Fibroblast of skin of left biceps (primary cell): ENCODE measurements around the gene LTA.
"Not testable (repeated sequence)": the region's sequence is repeated elsewhere in the genome, so short reads cannot be mapped to it uniquely, and the experiment has no call there.

Experiments
- DNase-seq, 2 experiments: peaks; one replicate each; pipeline ENCODE4 v3.0.0-alpha.2; 2013; ENCODE audit warnings: low read depth in 2 of 2

Gene LTA

GRCh38 chr6:31586599-31587281, 14.7 kb downstream of the LTA start:
- no peak for DNase-seq

DNA sequence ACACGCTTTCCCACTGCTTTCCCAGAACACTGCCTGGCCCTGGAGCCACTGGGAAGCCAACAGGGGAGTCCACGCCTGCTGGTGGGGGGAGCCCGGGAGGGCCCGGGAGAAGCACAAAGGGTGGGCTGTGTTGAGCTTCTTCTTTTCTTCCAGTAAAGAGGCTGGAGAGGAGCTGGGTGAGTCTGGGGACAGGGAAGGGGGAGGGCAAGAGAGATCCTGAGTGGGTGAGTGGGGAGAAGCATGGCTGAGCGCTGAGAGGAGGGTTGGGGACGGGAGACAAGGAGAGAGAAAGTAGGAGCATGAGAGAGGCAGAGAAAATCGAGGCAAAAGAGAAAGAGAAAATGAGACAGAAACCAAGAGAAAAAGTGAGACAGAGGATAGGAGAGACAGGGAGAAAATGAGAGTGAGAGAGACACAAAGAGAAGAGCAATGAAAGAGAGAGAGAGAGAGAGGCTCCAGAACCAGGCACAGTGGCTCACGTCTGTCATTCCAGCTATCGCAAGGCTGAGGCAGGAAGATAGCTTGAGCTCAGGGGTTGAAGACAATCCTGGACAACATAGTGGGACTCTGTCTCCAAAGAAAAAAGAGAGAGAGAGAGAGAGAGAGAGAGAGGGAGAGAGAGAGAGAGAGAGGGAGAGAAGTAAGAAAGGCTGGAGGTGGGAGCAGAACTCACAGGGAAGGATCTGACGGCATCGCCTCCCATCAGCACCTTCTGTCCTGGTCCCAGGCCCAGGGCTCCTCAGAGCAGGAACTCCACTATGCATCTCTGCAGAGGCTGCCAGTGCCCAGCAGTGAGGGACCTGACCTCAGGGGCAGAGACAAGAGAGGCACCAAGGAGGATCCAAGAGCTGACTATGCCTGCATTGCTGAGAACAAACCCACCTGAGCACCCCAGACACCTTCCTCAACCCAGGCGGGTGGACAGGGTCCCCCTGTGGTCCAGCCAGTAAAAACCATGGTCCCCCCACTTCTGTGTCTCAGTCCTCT, 16.0 kb downstream of the LTA start:
- no peak for DNase-seq

GRCh38 chr6:31588871-31589650, 17.0 kb downstream of the LTA start:
- no peak for DNase-seq

GRCh38 chr6:31590691-31591090, 18.6 kb downstream of the LTA start:
- not testable (repeated sequence) for DNase-seq

DNA sequence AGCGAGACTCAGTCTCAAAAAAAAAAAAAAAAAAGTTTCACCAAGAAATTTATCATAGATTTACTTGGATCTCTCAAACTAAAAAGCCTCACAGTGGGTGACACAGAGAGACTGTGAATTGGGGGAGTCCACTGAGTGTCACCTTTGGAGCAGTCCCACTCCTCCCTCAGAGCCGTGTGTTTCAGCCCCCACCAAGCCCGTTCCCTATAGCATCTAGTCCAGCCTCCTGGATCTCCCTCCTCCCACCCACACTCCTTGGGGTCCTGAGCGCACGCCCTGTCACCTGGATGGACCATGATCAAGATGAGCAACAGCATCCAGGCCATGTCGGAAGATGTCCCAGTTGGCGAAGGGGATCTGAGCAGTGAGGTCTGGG, 20.3 kb downstream of the LTA start:
- DNase-seq = no peak

DNA sequence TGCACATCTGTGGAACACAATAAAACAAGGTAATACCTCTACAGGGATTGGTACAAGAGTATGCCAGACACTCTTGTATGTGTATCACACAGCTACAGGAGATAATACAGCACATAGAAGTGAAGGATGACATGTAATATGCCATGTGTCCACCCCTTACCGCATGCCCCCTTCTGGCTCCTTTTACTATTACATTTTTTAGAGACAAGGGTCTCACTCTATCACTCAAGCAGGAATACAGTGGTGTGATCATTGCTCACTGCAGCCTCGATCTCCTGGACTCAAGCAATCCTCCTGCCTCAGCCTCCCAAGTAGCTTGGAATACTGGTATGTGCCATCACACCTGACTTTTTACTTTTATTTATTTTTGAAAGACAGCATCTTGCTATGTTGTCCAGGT, 24.9 kb downstream of the LTA start:
- DNase-seq = no peak

GRCh38 chr6:31607317-31607716, 35.2 kb downstream of the LTA start:
- no peak for DNase-seq

- DNase-seq = no peak
Observed at GRCh38 chr6:31609519-31610406, 37.7 kb downstream of the LTA start.

DNA sequence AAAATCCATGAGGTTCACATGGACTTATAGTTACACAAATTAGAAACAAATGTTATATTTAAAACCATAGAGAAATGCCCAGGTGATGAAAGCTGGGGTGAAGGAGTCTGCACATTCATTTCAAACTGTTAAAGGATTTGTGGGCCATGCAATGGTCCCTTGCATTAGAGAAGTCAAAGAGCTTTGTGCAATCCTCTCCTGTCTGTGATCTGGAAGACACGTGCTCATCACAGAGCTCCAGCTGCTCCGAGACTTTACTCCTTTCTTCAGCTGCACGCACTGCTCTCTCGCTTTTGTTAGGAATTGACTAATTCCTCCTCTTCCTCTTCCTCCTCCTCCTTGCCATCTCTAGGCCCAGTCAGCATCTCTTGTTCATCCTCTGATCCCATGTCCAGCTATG, 38.9 kb downstream of the LTA start:
- DNase-seq = peak; percentile 27 to 39

DNA sequence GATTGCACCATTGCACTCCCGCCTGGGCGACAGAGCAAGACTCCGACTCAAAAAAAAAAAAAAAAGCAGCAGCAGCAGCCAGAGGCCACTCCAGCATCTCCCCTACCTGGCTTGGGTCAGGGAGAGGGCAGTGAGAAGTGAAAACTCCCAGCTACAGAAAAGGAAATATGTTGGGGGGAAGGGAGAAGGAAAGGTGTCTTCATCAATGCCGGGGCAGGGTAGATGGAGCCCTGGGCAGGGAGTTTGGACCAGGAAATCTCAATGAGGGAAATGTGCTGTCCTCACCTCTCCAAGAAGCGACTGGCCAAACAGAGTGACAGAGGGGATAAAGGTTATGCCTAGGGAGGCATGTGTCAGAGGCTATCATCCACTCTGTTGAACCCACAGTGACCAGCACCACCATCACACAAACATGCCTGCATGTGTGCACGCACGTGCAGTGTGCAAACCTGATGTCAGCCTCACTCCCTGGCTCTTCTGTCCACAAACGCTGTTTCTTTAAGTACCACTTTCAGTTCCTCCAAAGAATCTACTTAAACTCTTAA, 42.1 kb downstream of the LTA start:
- no peak for DNase-seq

DNA sequence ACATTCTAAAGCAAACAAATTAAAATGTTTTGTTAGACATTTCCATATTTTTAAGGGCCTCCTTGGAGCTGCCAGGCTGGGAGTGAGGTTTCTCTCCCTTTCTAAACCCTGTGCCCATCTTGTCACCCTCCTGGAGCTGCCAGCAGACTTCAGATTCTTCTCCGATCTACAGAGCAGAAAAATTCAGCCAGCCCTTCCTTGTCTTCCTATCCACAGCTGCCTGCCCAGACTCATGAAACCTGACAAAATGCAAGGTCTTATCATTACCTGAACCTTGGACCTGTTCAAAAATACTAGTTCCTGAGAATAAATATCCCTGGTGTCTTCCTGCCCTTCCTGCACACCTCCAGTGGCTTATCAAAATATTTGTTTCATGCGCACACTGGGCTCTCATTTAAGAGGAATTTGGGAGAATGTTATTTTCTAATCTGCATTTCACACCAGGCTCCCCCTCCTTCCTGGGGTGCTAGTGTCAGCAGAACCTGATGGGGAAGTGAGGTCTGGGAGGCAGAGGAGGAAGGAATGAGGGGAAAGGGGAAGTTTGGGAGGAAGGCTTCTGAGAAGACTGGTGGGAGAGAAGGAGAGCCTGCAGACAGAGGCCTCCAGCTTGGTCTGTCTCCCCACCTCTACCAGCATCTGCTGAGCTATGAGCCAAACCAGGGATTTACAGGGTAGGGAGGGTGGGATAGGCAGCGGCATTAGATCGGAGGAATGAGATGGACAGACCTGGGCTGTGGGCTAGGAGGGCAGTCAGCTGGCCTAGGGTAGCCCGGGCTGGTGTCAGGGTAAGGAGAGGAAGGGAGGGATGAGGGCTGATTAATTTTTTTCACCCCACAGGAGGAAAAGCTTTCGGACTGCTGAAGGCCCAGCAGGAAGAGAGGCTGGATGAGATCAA, 42.8 kb downstream of the LTA start, which contains the start of gene AIF1:
AIF1 (plus strand) TSS at position 551 of the 895 bp plus-strand sequence; CDS start at position 647, 96 bp downstream.
- DNase-seq = no peak

DNA sequence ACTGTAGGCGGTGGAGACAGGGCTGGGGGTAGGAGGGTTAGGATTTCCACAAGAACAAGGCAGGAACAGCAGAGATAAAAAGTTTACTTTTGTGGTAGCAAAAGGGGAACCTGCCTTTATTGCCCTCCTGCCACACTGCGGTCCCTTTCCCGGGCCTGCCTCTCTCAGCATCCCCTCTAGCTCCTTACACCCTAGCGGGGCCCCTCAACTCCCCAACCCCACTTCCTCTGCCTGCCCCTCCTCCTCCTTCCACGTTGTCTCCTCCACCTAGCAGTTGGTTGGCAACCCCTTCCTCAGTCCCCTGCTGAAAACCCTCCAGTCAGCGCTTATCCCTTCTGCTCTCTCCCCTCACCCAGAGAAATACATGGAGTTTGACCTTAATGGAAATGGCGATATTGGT, 43.7 kb downstream of the LTA start:
- DNase-seq = no peak

- DNase-seq = no peak
Observed at GRCh38 chr6:31617010-31617409, 44.9 kb downstream of the LTA start.

DNA sequence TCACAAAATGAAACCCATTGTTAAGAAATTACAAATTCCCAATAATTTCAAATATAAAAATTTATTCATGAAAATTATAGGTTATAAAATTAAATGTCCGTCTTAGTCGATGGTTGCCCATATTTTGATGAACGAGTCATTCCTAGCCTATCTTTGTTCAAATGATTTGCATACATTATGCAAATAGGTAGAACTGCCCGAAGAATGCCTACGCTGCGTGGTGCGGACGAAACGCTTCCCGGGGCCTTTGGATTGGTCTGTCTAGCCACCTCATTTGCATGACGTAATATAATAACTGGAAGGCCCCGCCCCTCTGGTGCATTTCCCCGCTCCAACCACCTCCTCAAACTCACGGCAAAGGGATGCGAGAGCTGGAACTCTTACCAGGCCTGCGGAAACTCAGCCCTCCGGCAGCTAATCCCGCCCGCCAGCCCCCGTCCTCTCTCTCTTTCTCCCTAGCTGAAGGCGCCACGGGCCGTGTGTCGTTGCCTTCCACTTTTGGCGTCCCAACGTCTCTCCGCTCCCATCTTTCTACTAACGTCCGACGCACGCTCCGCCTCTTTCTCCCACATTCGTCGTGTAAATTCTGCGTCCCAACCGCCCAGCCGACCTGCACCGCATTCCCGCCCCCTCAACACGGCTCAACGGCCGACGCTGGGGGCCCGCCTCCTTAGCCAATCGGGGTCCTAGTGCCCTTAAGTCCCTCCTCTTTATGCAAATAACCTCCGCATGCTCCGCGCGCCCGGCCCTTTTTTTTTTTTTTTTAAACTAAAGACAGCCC, 47.9 kb downstream of the LTA start:
- peak; percentile 93 to 99 for DNase-seq

- DNase-seq = peak; percentile 28 to 99
Observed at GRCh38 chr6:31620586-31621319, 48.7 kb downstream of the LTA start, which contains the start of gene PRRC2A. Gene PRRC2A, plus strand, starts transcription at chr6:31620715. Its CDS starts 2,075 bp downstream, at chr6:31622790.

DNA sequence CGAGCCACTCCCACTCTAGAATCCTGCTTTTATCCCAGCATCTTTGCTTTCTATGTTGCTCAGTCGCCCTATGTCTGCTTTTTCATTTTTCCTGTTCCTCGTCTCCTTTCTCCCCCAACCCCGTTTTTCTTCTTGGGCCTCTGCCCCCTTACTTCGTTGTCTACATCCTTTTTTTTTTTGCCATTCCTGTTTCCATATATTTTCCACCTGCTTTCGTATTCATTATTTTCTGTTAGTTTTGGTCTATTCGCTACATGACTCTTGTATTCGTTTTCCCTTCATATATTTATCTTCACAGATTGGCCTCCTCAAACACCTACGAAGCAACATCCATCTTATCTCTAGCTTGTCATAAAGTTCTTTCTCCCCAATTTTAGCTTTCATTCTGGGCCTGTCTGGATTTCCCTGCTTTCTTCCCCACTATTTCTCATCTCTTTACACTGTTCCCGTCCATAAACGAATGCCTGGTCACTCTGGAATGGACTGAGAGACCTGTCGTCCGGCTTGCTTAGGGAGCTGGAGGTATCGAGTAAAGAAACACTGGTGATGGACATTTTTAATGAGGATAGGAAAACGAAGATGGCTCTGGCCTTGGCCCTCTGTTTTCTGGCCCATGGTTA, 49.3 kb downstream of the LTA start:
- no peak for DNase-seq

- no peak for DNase-seq
Observed at GRCh38 chr6:31621991-31622390, 49.9 kb downstream of the LTA start.

GRCh38 chr6:31622684-31623091, 50.6 kb downstream of the LTA start:
- no peak for DNase-seq
